ENCODE data around the gene DOK3.
"Not testable (repeated sequence)": the region's sequence is repeated elsewhere in the genome, so short reads cannot be mapped to it uniquely, and the experiment has no call there.

The DOK3 gene

DNA sequence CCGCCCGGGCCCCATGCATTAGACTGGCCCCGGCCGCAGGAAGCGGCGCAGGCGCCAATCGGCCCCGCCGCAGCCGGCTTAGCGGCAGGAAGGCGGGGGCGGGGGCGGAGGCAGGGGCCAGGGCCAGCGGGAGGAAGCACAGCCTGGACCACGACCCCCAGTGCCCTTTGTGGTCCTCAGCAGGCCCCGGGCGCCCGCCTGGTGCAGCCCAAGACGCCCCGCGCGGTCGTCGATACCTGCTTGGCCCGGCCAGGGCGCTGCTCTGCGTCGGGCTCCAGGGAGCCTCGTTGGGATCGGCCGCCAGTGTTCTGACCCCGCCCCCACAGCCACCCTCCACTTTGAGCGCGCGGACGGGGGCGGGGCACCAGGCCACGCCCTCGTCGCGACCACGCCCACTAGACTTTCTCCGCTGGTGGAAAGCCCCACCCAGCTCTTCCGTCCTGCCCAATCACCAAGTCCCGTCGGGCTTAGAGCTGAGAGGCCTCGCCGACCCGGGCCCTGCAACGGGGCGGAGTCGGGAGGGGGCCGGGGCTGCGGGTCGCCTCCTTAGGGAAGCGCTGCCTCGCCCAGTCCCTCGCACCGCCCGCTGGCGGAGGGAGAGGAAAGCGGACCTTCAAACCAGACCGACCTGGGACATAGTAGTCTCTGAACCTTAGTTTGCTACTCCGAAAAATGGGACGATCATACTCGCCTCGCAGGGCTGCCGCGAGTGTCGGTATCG lies 12.2 kb downstream of the DOK3 start, which contains the start of gene PDLIM7:
Gene PDLIM7 (minus strand): TSS at position 313 of the 721 bp plus-strand sequence. CDS start 1,092 bp downstream, outside the sequence.
- peak; percentile 98 for DNase-seq (ENCODE audit: low spot score)

- DNase-seq (ENCODE audit: low spot score): peak; percentile 91
Observed at GRCh38 chr5:177496727-177497291, 12.8 kb downstream of the DOK3 start.

DNA sequence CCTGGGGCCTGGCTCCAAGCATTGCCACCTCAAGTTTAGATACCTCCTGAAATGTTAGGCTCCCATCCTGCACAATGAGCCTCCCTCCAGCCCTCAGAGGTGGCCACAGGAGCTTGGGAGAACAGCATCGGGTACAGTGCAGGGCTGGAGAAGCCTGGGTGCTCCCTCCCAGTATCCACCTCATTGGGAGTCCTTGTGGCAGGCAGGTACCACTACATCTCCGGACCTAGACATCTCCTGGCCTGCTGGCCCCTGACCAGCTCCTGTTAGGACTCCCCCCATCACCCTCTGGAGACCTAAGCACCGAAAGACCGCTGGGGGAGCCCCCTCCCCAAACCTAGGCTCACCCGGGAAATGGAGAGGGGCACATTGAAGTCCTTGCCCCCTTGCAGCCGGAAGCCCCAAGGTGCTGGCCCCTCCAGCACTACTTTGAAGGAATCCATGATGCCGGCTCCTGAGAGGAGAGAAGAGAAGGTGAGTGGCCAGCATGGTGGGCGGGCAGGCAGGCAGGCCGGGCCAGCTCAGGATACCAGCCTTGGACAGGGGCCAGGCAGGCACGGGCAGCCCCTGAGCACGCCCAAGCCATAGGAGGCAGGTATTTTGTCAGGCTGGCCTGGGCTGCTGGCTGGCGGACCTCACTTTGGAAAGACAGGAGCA lies 13.4 kb downstream of the DOK3 start:
- DNase-seq (ENCODE audit: low spot score): peak; percentile 85

DNA sequence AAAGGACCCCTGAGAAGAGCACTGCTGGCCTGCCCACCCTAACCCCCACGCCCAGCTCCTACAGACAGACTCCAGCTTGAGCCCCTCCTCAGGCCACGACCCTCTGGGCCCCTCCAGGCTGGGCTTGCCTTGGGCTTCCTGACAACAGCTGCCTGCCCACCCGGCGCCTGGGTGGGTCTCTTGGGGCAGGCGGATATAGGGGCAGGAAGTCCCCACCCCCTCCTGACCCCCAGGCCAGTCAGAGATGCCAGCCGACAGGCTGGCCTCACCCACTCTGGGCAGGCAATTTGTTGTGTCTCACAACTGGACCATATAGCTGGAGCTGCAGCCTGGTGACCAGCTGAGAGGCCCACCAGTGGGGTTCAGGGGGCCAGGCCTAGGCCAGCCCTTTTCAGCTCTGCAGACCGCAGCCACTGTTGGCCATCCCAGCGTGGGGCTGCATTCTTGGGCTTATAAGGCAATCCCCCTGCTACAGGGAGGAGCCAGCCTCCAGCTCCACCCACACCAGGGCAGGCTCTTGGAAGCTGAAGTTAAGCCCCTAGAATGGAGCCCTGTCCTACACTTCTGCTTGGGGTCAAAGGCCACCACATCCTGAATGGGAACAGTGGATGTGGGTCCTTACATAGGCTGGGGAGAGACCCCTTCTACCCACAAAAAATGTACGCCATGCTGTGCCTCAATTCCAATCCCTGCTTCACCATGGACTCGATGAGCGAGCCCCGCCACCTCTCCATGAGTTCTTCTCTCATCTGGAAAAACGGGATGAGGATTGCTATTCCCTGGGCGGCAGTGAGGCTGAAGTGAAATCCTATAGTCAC lies 14.2 kb downstream of the DOK3 start:
- DNase-seq (ENCODE audit: low spot score): peak; percentile 79

DNA sequence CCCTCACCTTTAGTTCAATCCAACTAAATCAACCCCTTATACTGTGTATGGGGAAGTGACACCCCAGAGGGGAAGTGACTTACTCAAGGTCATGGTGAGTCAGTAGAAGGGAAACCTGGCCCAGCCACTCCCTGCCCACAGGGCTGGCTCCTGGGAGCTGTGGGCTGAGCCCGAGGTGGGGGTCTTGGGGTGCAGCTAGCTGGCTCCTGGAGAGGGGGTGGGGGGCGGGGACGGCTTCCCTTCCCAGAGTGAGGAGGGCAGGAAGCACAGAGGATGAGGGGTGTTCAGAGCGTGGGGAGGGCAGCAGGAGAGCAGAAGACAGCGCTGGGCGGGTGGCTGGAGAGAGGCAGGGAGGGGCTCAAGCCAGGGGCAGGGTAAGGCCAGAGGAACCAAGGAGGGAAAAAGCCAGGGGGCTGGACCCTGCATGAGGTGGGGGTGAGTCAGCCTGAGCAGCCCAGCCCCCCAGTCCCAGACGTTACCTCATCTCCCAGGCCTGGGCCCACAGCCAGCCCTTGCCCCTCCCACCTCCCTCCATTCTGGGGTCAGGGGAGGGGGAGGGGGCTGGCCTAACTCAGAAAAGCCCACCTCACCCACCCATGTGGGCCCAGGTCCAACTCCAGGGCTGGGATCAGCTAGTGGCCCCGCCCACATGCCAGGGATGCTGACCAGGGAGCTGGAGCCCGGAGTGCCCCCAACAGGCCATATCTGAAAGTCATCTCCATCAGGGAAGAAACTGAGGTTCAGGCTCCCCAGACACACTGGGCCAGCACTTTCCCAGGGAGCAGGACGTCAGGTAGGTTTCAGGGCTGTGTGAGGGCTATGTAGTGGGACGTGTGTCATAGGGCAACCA lies 15.1 kb downstream of the DOK3 start:
- peak; percentile 62 for DNase-seq (ENCODE audit: low spot score)

GRCh38 chr5:177493795-177494345 lies 15.8 kb downstream of the DOK3 start:
- DNase-seq (ENCODE audit: low spot score): no peak

DNA sequence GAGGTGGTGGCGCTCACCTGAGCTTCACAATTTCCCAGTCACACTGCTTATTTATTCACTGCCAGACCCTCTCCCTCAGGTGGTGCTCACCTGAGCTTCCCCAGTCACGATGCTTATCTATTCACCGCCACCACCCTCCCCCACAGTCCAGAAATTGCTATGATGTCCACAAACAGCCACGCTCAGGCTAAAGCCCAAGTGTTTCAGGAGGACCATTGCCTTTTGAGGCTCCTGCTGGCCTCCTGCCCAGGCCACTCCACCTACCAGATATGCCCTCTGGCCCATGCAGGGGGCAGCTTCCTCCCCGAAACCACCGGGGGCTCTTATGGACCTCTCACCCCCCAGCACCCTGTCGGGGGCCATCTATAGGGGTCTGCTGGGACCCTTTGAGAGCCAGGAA lies 16.8 kb downstream of the DOK3 start:
- DNase-seq (ENCODE audit: low spot score): no peak

DNA sequence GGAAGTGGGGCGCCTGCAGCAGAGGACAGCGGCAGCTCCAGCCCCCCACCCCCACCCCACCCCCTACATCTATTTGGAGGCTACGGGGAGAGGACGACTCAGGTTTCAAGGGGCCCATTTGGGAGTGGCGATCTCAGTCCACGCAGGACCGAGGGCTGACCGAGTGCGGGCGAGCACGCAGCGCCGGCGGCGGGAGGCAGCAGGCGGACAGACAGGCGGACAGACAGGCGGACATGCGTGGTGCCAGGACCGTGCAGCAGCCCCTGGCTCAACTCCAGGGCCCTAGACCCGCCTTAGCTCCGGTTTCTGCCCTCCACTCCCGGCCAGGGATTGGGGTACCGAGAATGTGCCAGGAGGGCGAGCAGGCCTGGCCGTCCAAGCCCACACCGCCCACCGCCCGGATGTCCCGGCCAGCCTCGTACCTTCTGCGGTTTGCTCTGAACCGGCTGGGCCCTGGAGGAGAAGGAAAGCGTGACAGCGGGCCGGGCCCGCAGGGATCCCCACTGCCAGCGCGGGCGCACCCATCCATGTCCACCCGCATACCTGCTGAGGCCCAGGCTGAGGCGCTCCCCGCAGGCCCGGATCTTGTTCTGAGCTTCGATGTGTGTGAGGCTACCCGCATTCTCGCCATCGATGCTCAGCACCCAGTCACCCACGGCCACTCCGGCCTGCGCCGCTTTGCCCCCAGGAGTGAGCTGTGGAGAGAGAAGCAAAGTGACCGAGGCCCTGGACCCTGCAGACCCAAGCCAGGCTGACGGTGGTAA lies 17.5 kb downstream of the DOK3 start:
- no peak for DNase-seq (ENCODE audit: low spot score)

- DNase-seq (ENCODE audit: low spot score): peak; percentile 58
Observed at GRCh38 chr5:177491429-177491945, 18.1 kb downstream of the DOK3 start.

- no peak for DNase-seq (ENCODE audit: low spot score)
Observed at GRCh38 chr5:177490992-177491391, 18.6 kb downstream of the DOK3 start.

DNA sequence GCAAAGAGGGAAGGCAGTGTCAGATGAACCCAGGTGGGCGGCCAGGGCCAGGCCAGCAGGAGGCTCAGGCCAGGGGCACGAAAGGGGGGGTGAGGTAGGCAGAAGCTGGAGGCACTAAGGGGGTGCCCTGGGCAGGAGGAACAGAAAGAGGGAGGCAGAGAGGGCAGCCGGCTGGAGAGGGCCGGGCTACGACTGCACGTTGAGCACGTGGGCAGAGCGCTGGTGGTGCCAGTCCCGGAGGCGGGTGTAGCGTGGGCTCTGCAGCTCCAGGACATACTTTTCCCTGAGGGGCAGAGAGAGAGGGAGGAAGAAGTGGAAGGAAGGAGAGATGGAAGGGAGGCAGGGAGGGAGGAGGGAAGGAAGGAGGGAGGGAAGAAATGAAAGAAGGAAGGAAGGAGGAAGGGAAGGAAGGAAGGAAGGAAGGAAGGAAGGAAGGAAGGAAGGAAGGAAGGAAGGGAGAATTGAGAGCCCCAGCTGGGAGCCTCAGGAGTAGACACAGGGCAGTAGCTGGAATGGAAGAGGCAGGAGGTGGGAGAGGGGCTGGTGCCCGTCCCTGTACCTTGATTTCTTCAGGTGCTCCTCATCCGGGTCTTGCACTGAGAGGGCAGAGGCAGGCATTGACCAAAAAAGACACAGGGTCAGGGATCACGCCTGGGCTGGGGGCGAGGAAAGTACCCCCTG lies 19.2 kb downstream of the DOK3 start:
- DNase-seq (ENCODE audit: low spot score): no peak

GRCh38 chr5:177489119-177489716 lies 20.4 kb downstream of the DOK3 start:
- no peak for DNase-seq (ENCODE audit: low spot score)

GRCh38 chr5:177487975-177488374 lies 21.7 kb downstream of the DOK3 start:
- no peak for DNase-seq (ENCODE audit: low spot score)

DNA sequence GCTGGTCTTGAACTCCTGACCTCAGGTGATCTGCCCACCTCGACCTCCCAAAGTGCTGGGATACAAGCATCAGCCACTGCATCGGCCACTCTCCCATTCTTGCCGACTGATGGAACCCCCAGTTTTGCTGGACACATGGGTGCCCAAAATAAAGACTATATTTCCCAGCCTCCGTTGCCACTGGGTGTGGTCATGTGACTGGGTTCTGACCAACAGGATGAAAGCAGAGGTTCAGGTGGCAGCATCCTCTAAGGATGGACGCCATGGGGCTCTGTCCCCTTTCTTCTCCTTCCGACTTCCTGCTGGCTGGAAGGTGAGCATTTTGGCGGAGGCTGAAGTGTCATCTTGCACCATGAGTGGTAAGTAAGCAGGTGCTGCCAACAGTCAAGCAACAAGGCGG lies 22.5 kb downstream of the DOK3 start:
- DNase-seq (ENCODE audit: low spot score): no peak

- DNase-seq (ENCODE audit: low spot score): no peak
Observed at GRCh38 chr5:177486256-177486655, 23.4 kb downstream of the DOK3 start.

GRCh38 chr5:177485753-177486152 lies 23.9 kb downstream of the DOK3 start:
- DNase-seq (ENCODE audit: low spot score): not testable (repeated sequence)

DNA sequence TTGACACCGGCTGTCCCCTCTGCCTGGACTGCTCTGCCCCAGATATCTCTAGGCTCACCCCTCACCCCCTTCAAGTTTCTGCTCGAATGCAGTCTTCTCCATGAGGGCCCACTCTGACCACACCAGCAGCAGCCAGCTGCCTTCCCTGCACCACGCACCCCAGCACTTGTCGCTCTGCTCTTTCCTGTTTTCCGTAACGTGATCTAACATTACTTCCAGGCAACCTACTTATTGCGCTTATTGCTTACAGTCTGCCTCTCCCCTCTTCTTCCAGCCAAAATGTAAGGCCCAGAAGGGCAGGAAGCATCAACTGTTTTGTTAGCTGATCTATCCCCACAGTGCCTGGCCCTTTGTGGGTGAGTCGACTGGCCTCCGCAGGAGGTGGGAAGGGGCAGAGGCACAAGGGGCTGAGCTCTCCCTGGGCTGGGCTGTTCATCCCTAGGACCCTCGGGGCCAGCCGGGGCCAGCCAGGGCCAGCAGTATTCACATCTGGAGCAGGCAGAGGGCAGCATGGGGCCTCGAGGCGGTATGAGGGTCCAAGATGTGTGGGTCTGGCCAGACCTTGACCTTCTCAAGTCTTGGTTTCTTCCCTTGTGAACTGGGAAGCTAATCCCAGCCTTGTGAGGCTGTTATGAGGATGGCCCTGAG lies 24.6 kb downstream of the DOK3 start:
- no peak for DNase-seq (ENCODE audit: low spot score)
